Stomach (tissue), 9 donors: ENCODE measurements around the gene SLC2A4RG. TPM values are rescaled to one million over a fixed set of nuclear protein-coding genes. Genes with fewer than 3 reads are reported as not detected.

Experiments
- DNase-seq, 2 donors: peaks; one replicate each; pipeline versions ENCODE4 v3.0.0 to v3.0.0-alpha.2; 2013 to 2019
- H3K27ac ChIP-seq, 5 donors: fragments of 200-600 bp in 4 of 5; sonication (generic) in 4 of 5; one replicate each; pipeline ENCODE4 v1.5.1; 2013 to 2019; ENCODE audit warnings: mild to moderate bottlenecking in 1 of 5, moderate library complexity in 1 of 5
- H3K27me3 ChIP-seq, 3 donors: fragments of 200-600 bp; sonication (generic); one replicate each; pipeline ENCODE4 v1.5.1; 2017 to 2019; ENCODE audit warnings: mixed run types in 1 of 3
- H3K36me3 ChIP-seq, 4 donors: fragments of 200-600 bp; sonication (generic); 1 replicate in 3 of 4; 2 replicates in 1 of 4; pipeline ENCODE4 v1.5.1; 2016 to 2019
- H3K4me1 ChIP-seq, 4 donors: fragments of 200-600 bp; sonication (generic); one replicate each; pipeline ENCODE4 v1.5.1; 2016 to 2019
- H3K4me3 ChIP-seq, 4 donors: fragments of 200-600 bp; sonication (generic) in 3 of 4; one replicate each; pipeline ENCODE4 v1.5.1; 2016 to 2019; ENCODE audit warnings: mild to moderate bottlenecking in 1 of 4
- H3K9me3 ChIP-seq, 4 donors: fragments of 200-600 bp; sonication (generic); one replicate each; pipeline ENCODE4 v1.5.1; 2016 to 2019
- CTCF ChIP-seq, 7 experiments: fragments of 450-650 bp in 4 of 7; fragments of 200-600 bp in 3 of 7; sonication (generic) in 3 of 7; IDR thresholded peaks; one replicate each; pipeline ENCODE4 v1.5.1; 2016 to 2019; ENCODE audit warnings: antibody characterized with exemption in 7 of 7, control low read depth in 2 of 7, mild to moderate bottlenecking in 1 of 7
- EP300 ChIP-seq: sonication (generic); formaldehyde crosslinking; IDR thresholded peaks from one replicate; pipeline ENCODE4 v1.6.1; 2017; ENCODE audit warnings: antibody characterized with exemption
- POLR2A ChIP-seq, 4 donors: fragments of 450-650 bp; IDR thresholded peaks; one replicate each; pipeline ENCODE4 v1.6.1; 2016; ENCODE audit warnings: antibody characterized with exemption in 4 of 4, control low read depth in 2 of 4, mild to moderate bottlenecking in 1 of 4, moderate library complexity in 1 of 4
- POLR2AphosphoS5 ChIP-seq, 3 donors: sonication (generic); formaldehyde crosslinking; IDR thresholded peaks; one replicate each; pipeline ENCODE4 v1.6.1; 2016; ENCODE audit warnings: antibody characterized with exemption in 3 of 3
- WGBS, 5 donors: extraction: QIAGEN DNeasy Blood & Tissue Kit in 3 of 5; methylation state at CpG; one replicate each; pipeline versions ENCODE4 v1.1.5 to v1.1.7; 2013 to 2018; 5-methylcytosine and 5-hydroxymethylcytosine counted together
- intact Hi-C: fragments of 100-400 bp; cut with DNase I; formaldehyde crosslinking; loops from one replicate; pipeline ENCODE4 v1.15.1; 2023; ENCODE audit warnings: low total_unique reads
- polyA plus RNA-seq, 3 donors: library from polyadenylated mRNA; stranded (reverse); fragments of 200-250 nt; gene quantifications; one replicate each; pipeline ENCODE4 v1.2.3, GENCODE V29; 2013
- total RNA-seq, 5 donors: library from RNA; depleted of rRNA; stranded (reverse); fragments of >200 nt; gene quantifications; one replicate each; pipeline versions ENCODE4 v1.1.0 to v1.2.3, GENCODE V29; 2014 to 2016
- donor health status: healthy with polysubstance abuse.
- donor health status: Bipolar disorder and iron deficiency.
- donor health status: healthy.

The SLC2A4RG gene
- total and polyA plus RNA-seq, 8 donors: 7.1 to 76.9 (median 42.8) TPM

GRCh38 chr20:63755933-63756647 lies 16.5 kb downstream of the SLC2A4RG start:
- Histone ChIP-seq H3K4me1 (no peaks in the 10 kb centered on the region), H3K27ac (no peak overlapping the region), H3K9me3 (no peaks in the 10 kb centered on the region), H3K36me3 (peaks cover 0 to 6% (median 0%) of the 10 kb centered on the region in 4 donors), H3K4me3 (no peak overlapping the region), H3K27me3 (no peaks in the 10 kb centered on the region)
- no peak for DNase-seq
- WGBS, 5 donors: 76 to 82% (median 80%) methylated on average over 18 of the region's 18 CpGs
- intact Hi-C loops: no loop called here
- TF ChIP-seq POLR2A (IDR thresholded peaks at IDR 0.05): no peak
- no peak for TF ChIP-seq EP300
- TF ChIP-seq CTCF (IDR thresholded peaks at IDR 0.05): no peak
- TF ChIP-seq POLR2AphosphoS5 (IDR thresholded peaks at IDR 0.05): no peak

GRCh38 chr20:63756648-63756991 lies 17.0 kb downstream of the SLC2A4RG start:
- TF ChIP-seq POLR2A (IDR thresholded peaks at IDR 0.05) (no peak), POLR2AphosphoS5 (IDR thresholded peaks at IDR 0.05) (no peak), CTCF (IDR thresholded peaks at IDR 0.05) (no peak), EP300 (no peak)
- WGBS, 5 donors: 52 to 60% (median 53%) methylated on average over 7 to 8 of the region's 8 CpGs

GRCh38 chr20:63758152-63758551 lies 18.6 kb downstream of the SLC2A4RG start:
- 78 to 91% (median 84%) methylated on average over 3 to 7 of the region's 7 CpGs for WGBS, 5 donors
- Histone ChIP-seq H3K4me1 (no peaks in the 10 kb centered on the region), H3K9me3 (no peaks in the 10 kb centered on the region), H3K36me3 (peaks cover 0 to 3% (median 0%) of the 10 kb centered on the region in 4 donors), H3K27me3 (no peaks in the 10 kb centered on the region), H3K4me3 (no peak overlapping the region), H3K27ac (no peak overlapping the region)
- DNase-seq: no peak
- TF ChIP-seq POLR2AphosphoS5 (IDR thresholded peaks at IDR 0.05) (no peak), POLR2A (IDR thresholded peaks at IDR 0.05) (no peak)
- intact Hi-C loops: no loop called here

More at GRCh38 chr20:63756648-63756991, 17.0 kb downstream of the SLC2A4RG start:
- H3K4me3 ChIP-seq: no peak overlapping the region
- no peaks in the 10 kb centered on the region for H3K27me3 ChIP-seq
- intact Hi-C loops: no loop called here
- H3K9me3 ChIP-seq: no peaks in the 10 kb centered on the region
- H3K36me3 ChIP-seq: peaks cover 0 to 6% (median 0%) of the 10 kb centered on the region in 4 donors
- DNase-seq: no peak
- no peaks in the 10 kb centered on the region for H3K4me1 ChIP-seq
- H3K27ac ChIP-seq: no peak overlapping the region

GRCh38 chr20:63759377-63759901 lies 19.9 kb downstream of the SLC2A4RG start:
- Histone ChIP-seq H3K4me3 (no peak overlapping the region), H3K9me3 (no peaks in the 10 kb centered on the region), H3K4me1 (no peaks in the 10 kb centered on the region), H3K36me3 (peaks cover 0 to 6% (median 0%) of the 10 kb centered on the region in 4 donors), H3K27ac (no peak overlapping the region), H3K27me3 (no peaks in the 10 kb centered on the region)
- no peak for DNase-seq
- intact Hi-C loops: no loop called here
- 71 to 88% (median 83%) methylated on average over 7 of the region's 7 CpGs for WGBS, 5 donors
- TF ChIP-seq POLR2AphosphoS5 (IDR thresholded peaks at IDR 0.05) (no peak), EP300 (no peak), POLR2A (IDR thresholded peaks at IDR 0.05) (no peak), CTCF (IDR thresholded peaks at IDR 0.05) (no peak)
